Cardiac fibroblast (primary cell): ENCODE results near the gene MTUS2.

Experiments
- DNase-seq, 2 donors: peaks; one replicate each; pipeline versions ENCODE4 v3.0.0 to v3.0.0-alpha.2; 2010; ENCODE audit warnings: low read depth in 2 of 2
- H3K4me3 ChIP-seq, 2 donors: replicated peaks in 1 of 2; 1 replicate in 1 of 2; 2 replicates in 1 of 2; pipeline ENCODE4 v1.5.1; 2011; ENCODE audit warnings: low read depth in 2 of 2, low read length in 2 of 2, mild to moderate bottlenecking in 2 of 2, moderate library complexity in 1 of 2
- TF ChIP-seq, protein P1 (sequence below): IDR thresholded peaks from one replicate; pipeline ENCODE4 v1.5.1; 2011; ENCODE audit warnings: low read depth, mild to moderate bottlenecking, low read length, inconsistent platforms

MTUS2 gene

DNA sequence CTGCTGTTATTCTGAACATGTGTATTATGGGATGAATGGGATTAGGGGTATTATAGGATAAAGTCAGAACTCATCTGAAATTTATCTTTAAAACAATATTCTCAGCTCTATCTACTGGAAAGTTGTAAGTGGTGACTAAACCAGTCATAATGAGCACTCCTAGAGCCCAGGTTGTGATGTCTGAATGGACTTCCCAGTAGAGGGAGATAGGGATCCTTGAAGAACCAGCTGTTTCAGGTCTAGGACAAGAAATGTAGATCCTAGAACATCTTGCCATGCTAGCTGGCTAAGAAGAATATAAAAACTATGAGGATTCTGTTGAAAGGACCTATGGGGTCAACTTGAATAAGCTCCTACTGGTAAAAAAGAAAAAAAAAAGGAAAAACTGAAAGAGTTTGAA is 464.6 kb downstream of the MTUS2 start:
- TF ChIP-seq, protein P1, sequence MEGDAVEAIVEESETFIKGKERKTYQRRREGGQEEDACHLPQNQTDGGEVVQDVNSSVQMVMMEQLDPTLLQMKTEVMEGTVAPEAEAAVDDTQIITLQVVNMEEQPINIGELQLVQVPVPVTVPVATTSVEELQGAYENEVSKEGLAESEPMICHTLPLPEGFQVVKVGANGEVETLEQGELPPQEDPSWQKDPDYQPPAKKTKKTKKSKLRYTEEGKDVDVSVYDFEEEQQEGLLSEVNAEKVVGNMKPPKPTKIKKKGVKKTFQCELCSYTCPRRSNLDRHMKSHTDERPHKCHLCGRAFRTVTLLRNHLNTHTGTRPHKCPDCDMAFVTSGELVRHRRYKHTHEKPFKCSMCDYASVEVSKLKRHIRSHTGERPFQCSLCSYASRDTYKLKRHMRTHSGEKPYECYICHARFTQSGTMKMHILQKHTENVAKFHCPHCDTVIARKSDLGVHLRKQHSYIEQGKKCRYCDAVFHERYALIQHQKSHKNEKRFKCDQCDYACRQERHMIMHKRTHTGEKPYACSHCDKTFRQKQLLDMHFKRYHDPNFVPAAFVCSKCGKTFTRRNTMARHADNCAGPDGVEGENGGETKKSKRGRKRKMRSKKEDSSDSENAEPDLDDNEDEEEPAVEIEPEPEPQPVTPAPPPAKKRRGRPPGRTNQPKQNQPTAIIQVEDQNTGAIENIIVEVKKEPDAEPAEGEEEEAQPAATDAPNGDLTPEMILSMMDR: no peak
- DNase-seq: no peak
- H3K4me3 ChIP-seq: no peak overlapping the region

GRCh38 chr13:29287237-29287636 is 467.1 kb downstream of the MTUS2 start:
- DNase-seq: no peak

GRCh38 chr13:29292045-29292444 is 471.9 kb downstream of the MTUS2 start:
- TF ChIP-seq, protein P1: no peak
- H3K4me3 ChIP-seq: no peak overlapping the region
- DNase-seq: no peak

More at GRCh38 chr13:29287237-29287636, 467.1 kb downstream of the MTUS2 start:
- no peak overlapping the region for H3K4me3 ChIP-seq
- TF ChIP-seq, protein P1: no peak

GRCh38 chr13:29294821-29295220 is 474.7 kb downstream of the MTUS2 start:
- no peak for DNase-seq
- H3K4me3 ChIP-seq: no peak overlapping the region
- TF ChIP-seq, protein P1: no peak

- TF ChIP-seq, protein P1: no peak
- no peak overlapping the region for H3K4me3 ChIP-seq
- no peak for DNase-seq
These were observed 480.9 kb downstream of the MTUS2 start for GRCh38 chr13:29301027-29301426.

GRCh38 chr13:29304148-29304547 is 484.0 kb downstream of the MTUS2 start:
- no peak overlapping the region for H3K4me3 ChIP-seq
- no peak for DNase-seq
- TF ChIP-seq, protein P1: no peak

- TF ChIP-seq, protein P1: no peak
- H3K4me3 ChIP-seq: no peak overlapping the region
- DNase-seq: no peak
These were observed 490.7 kb downstream of the MTUS2 start for GRCh38 chr13:29310806-29311205.
